ELR (cell line): ENCODE results near the gene FBXL19.

Experiments
- DNase-seq: peaks from one replicate; pipeline ENCODE4 v3.0.0-alpha.2; 2015; ENCODE audit warnings: low read depth

The FBXL19 gene

GRCh38 chr16:30966033-30966619 is 42.8 kb downstream of the FBXL19 start:
- DNase-seq: no peak

- no peak for DNase-seq
Measured at GRCh38 chr16:30967795-30968194, 44.4 kb downstream of the FBXL19 start.

DNA sequence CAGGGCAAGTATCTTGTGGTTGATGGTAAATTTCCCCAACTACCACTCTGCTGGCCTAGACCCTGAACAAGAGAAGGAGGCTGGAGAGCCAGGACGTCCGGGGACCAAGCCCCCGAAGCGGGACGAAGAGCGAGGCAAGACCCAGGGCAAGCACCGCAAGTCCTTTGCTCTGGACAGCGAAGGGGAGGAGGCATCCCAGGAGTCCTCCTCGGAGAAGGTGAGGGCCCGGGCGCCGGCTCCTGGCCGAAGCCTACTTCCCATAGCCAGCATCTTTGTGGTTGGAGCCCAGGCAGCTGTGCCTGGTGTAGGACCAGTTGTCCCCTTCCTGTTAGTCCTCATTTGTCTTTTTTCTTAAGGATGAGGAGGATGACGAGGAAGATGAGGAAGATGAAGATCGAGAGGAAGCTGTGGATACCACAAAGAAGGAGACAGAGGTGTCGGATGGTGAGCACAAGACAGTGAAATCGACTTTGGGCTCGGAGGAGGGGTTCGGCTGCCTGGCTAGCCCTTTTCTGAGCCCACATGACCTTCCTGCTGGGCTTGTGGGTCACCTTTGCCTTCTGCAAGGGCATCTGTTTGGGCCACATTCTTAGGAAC is 46.0 kb downstream of the FBXL19 start:
- no peak for DNase-seq

- no peak for DNase-seq
Measured at GRCh38 chr16:30971298-30971697, 47.9 kb downstream of the FBXL19 start.

DNA sequence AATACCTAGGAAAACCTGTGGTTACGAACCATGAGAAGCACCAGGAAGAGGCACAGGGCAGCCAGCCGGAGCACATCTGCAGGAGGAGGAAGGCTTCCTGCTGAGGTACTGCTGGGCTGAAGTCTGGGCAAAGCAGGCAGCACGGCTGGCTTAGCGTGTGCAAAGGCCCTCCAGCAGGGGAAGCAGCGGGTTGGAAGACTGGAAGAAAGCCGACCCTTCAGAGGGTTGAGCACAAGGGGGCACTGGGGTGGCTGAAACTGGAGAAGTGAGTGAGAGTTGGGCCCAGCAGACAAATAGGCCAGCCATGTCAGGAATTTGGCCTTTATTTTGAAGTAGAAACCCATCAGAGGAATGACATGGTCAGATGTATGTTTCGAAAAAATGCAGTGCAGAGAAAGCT is 49.5 kb downstream of the FBXL19 start:
- DNase-seq: peak; percentile 51

DNA sequence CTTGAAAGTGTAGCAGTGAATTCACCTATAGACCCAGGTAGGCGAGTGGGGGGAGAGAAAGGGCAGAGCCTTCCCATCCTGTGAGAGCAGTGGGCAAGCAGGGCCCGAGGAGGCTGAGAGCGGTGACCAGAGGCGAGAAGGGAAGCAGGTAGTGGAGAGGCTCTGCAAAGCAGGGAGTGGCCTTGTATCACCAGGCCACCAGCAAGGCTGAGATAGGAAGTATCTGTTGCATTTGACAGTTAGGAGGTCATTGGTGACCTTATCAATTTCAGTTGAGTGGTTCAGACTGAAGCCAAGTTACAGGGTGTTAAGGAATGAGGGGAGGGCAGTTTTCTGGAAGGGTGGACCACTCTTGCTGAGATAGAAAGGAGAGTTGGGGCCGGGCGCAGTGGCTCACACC is 51.0 kb downstream of the FBXL19 start:
- no peak for DNase-seq

DNA sequence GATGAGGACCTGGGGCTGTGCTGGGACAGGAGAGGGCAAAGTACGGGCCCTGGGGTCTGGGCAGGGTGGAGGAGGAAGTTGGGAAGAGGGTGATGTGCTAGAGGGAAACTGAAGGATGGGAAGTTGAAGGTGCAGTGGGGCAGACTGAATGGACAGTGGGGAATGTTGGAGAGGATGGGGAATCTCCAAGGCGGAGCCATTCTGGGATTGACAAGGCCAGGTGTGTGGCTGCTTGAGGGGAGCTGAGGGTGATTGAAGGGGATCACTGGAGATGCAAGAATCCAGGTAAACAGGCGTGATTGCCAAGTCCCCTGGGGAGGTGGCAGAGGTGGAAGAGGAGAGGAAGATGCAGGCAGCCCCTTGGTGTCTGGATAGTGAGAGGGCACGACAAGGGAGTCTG is 53.1 kb downstream of the FBXL19 start:
- no peak for DNase-seq

DNA sequence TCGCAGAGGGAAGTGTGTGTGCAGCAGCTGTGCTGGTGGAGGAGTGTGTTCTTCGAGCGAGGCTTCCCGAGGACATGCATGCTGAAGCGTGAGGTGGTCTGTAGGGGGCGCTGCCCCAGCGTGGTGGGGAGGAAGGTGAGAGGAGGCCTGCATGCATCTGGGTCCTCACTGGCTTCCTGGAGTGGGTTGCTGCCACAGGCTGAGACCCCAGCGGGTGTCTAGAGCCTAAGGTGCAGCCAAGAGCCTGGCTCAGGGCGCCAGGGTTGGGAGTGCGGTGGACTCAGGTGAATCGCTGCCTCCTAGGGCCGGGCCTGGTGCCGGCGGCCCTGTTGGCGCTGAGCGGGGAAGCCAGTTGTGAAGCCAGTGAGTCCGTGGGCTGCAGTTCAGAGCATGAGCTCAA is 54.1 kb downstream of the FBXL19 start:
- peak; percentile 36 for DNase-seq

GRCh38 chr16:30979170-30980022 is 56.0 kb downstream of the FBXL19 start:
- DNase-seq: no peak

DNA sequence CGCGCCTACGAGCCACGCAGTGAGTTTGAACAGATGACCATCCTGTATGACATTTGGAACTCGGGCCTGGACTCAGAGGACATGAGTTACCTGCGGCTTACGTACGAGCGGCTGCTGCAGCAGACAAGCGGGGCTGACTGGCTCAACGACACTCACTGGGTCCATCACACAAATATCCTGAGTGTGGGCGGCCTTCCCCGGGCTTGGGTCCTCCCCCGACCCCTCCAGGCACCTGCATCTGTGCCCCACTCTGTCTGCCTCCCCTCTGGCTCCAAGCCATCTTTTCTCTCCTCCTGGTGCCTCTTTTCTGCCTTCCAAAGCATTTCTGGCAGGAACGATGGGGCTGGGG is 56.6 kb downstream of the FBXL19 start:
- no peak for DNase-seq

GRCh38 chr16:30980434-30980833 is 57.1 kb downstream of the FBXL19 start:
- no peak for DNase-seq

- no peak for DNase-seq
Measured at GRCh38 chr16:30980959-30981358, 57.6 kb downstream of the FBXL19 start.

- DNase-seq: no peak
Measured at GRCh38 chr16:30982548-30983288, 59.3 kb downstream of the FBXL19 start.

DNA sequence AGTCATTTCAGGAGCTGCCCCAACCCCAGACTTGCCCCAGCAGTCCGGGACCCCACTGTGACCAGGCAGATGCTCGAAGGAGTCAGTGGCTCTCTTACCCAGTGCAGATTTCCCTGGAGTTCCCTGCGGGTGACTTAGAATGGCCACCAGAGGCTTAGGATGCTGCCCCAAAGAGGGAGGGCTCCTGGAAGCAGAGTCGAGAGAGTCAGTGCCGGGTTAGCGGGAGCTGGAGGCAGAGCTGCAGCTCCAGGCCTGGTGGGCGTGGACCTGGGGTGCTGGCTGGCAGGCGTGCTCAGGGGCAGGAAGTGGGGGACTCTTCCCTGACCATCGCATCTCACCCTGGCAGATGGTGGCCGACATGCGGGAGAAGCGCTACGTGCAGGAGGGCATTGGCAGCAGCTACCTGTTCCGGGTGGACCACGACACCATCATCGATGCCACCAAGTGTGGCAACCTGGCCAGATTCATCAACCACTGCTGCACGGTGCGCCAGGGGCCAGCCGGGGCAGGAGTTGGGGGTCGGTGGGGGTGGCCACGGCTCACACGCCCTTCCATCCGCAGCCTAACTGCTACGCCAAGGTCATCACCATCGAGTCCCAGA is 60.0 kb downstream of the FBXL19 start:
- DNase-seq: peak; percentile 36

GRCh38 chr16:30983898-30984610 is 60.7 kb downstream of the FBXL19 start:
- no peak for DNase-seq

GRCh38 chr16:30984669-30985400 is 61.5 kb downstream of the FBXL19 start, which contains the start of gene HSD3B7:
TSS of gene HSD3B7 (plus strand) at chr16:30985207. CDS start at chr16:30985659, 452 bp downstream.
- DNase-seq: peak; percentile 86

DNA sequence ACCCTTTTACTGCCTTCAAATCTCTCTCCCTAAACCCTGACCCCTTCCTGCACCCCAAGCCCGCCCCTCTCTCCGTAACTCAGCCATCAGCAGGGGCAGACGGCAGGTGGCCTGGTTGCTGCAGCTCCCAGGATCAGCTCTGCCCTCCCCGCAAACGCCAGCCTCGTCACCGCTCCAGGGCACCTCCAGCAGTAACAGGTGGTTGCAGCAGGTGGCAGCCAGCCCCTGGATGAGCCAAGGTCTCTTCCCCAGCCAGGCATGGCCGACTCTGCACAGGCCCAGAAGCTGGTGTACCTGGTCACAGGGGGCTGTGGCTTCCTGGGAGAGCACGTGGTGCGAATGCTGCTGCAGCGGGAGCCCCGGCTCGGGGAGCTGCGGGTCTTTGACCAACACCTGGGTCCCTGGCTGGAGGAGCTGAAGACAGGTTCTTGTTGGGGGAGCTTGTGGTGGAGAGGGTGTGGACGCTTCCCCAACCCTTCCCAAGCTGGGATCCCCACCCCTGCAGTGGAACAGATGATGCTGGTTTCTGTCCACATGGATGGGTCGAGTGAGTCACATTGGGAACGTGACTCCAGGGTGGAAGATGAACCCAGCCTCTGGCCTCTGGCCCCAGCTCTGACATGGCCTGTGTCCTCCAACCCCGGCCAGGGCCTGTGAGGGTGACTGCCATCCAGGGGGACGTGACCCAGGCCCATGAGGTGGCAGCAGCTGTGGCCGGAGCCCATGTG is 62.2 kb downstream of the FBXL19 start:
- peak; percentile 53 for DNase-seq

DNA sequence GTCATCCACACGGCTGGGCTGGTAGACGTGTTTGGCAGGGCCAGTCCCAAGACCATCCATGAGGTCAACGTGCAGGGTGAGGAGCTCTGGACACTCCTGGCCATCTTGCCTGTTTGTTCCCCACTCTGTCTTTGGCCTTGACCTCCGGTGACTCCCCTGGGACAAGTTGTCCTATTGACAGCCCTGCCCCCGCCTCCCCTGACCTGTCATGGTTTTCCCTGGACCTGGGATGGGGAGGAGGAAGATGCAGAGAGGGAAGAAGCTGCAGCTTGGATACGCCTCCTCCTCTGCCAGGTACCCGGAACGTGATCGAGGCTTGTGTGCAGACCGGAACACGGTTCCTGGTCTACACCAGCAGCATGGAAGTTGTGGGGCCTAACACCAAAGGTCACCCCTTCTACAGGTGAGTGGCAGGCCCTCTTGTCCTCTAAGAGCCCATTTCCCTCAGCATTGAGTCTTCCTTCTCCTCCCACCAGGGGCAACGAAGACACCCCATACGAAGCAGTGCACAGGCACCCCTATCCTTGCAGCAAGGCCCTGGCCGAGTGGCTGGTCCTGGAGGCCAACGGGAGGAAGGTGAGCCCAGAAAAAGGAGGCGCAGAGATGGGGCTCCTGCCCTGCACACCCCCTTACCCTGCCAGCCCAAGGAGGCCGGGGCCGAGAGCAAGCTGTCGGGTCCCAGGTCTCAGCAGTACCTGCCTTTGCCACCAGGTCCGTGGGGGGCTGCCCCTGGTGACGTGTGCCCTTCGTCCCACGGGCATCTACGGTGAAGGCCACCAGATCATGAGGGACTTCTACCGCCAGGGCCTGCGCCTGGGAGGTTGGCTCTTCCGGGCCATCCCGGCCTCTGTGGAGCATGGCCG is 63.0 kb downstream of the FBXL19 start:
- DNase-seq: no peak

DNA sequence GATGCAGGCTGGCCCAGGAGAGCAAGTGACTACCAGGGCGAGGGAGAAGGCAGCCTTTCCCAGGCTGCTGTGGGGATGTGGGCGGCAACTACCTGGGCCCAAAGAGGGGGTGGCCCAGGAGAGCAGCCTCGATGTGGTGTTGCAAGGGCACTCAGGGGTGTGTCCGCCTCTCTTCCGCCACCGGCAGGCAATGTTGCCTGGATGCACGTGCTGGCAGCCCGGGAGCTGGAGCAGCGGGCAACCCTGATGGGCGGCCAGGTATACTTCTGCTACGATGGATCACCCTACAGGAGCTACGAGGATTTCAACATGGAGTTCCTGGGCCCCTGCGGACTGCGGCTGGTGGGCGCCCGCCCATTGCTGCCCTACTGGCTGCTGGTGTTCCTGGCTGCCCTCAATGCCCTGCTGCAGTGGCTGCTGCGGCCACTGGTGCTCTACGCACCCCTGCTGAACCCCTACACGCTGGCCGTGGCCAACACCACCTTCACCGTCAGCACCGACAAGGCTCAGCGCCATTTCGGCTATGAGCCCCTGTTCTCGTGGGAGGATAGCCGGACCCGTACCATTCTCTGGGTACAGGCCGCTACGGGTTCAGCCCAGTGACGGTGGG is 64.3 kb downstream of the FBXL19 start:
- DNase-seq: no peak
